Measurements from ENCODE around the gene YPEL1. TPM values are rescaled to one million over a fixed set of nuclear protein-coding genes. Genes with fewer than 3 reads are reported as not detected.
A peak's percentile ranks its signal among the peaks of the same experiment; 100 is the strongest.

The YPEL1 gene
- total RNA-seq, 2 donors from 2014 or later = 4.6 to 5.3 TPM

- DNase-seq (no peak), ATAC-seq (no peak)
- intact Hi-C loops (cut with DNase I) = no loop called here
Observed at GRCh38 chr22:21708960-21709359, 26.6 kb downstream of the YPEL1 start.

- peak in 1 of 2 donors; percentile 54 for ATAC-seq
- intact Hi-C loops (cut with DNase I) = no loop called here
Observed at GRCh38 chr22:21707677-21708076, 27.9 kb downstream of the YPEL1 start.

GRCh38 chr22:21703684-21704316 is 31.8 kb downstream of the YPEL1 start:
- DNase-seq = no peak
- intact Hi-C loops (cut with DNase I) = no loop called here
- peak in 1 of 2 donors; percentile 23 for ATAC-seq

More at GRCh38 chr22:21707677-21708076, 27.9 kb downstream of the YPEL1 start:
- DNase-seq = no peak

- intact Hi-C loops (cut with DNase I) = no loop called here
- no peak for ATAC-seq
- DNase-seq = no peak
Observed at GRCh38 chr22:21702700-21703683, 32.6 kb downstream of the YPEL1 start.

GRCh38 chr22:21702094-21702493 is 33.5 kb downstream of the YPEL1 start:
- intact Hi-C loops (cut with DNase I) = no loop called here
- ATAC-seq (no peak), DNase-seq (no peak)

GRCh38 chr22:21701384-21701971 is 34.1 kb downstream of the YPEL1 start:
- no peak for ATAC-seq
- no peak for DNase-seq
- intact Hi-C loops (cut with DNase I) = no loop called here

GRCh38 chr22:21700822-21701221 is 34.8 kb downstream of the YPEL1 start:
- intact Hi-C loops (cut with DNase I) = no loop called here
- no peak for DNase-seq
- no peak for ATAC-seq

- intact Hi-C loops (cut with DNase I) = no loop called here
- peak; percentile 29 for ATAC-seq
Observed at GRCh38 chr22:21699643-21700042, 36.0 kb downstream of the YPEL1 start.

GRCh38 chr22:21698430-21699329 is 36.9 kb downstream of the YPEL1 start:
- ATAC-seq = peak; percentile 59 to 61
- DNase-seq = peak; percentile 69
- intact Hi-C loops (cut with DNase I) = no loop called here

More at GRCh38 chr22:21699643-21700042, 36.0 kb downstream of the YPEL1 start:
- DNase-seq = no peak

GRCh38 chr22:21697880-21698279 is 37.7 kb downstream of the YPEL1 start:
- ATAC-seq = peak in 1 of 2 donors; percentile 7
- no peak for DNase-seq
- intact Hi-C loops (cut with DNase I) = no loop called here

GRCh38 chr22:21697021-21697771 is 38.4 kb downstream of the YPEL1 start:
- DNase-seq (no peak), ATAC-seq (peak in 1 of 2 donors; percentile 24)
- intact Hi-C loops (cut with DNase I) = no loop called here

- no peak for ATAC-seq
- DNase-seq = no peak
- intact Hi-C loops (cut with DNase I) = no loop called here
Observed at GRCh38 chr22:21696115-21696514, 39.5 kb downstream of the YPEL1 start.

- DNase-seq (no peak), ATAC-seq (no peak)
Observed at GRCh38 chr22:21695430-21696085, 40.0 kb downstream of the YPEL1 start.

GRCh38 chr22:21694795-21695429 is 40.7 kb downstream of the YPEL1 start:
- DNase-seq (no peak), ATAC-seq (no peak)
- intact Hi-C loops (cut with DNase I) = no loop called here

More at GRCh38 chr22:21695430-21696085, 40.0 kb downstream of the YPEL1 start:
- intact Hi-C loops (cut with DNase I) = no loop called here

- intact Hi-C loops (cut with DNase I) = no loop called here
- ATAC-seq (no peak), DNase-seq (no peak)
Observed at GRCh38 chr22:21694394-21694793, 41.2 kb downstream of the YPEL1 start.

GRCh38 chr22:21693999-21694341 is 41.6 kb downstream of the YPEL1 start:
- no peak for ATAC-seq
- DNase-seq = no peak
- intact Hi-C loops (cut with DNase I) = no loop called here

GRCh38 chr22:21693333-21693998 is 42.1 kb downstream of the YPEL1 start:
- intact Hi-C loops (cut with DNase I) = no loop called here
- DNase-seq = no peak
- no peak for ATAC-seq
